ENCODE data around the gene C2orf68. TPM values are rescaled to one million over a fixed set of nuclear protein-coding genes. Genes with fewer than 3 reads are reported as not detected.
A peak's percentile ranks its signal among the peaks of the same experiment; 100 is the strongest.

The C2orf68 gene
- total and polyA plus RNA-seq, 2 of the 13 experiments (the other 11 are each of a cell fraction or from before 2014, with no cell fraction given) = 47.1 to 77.4 TPM

DNA sequence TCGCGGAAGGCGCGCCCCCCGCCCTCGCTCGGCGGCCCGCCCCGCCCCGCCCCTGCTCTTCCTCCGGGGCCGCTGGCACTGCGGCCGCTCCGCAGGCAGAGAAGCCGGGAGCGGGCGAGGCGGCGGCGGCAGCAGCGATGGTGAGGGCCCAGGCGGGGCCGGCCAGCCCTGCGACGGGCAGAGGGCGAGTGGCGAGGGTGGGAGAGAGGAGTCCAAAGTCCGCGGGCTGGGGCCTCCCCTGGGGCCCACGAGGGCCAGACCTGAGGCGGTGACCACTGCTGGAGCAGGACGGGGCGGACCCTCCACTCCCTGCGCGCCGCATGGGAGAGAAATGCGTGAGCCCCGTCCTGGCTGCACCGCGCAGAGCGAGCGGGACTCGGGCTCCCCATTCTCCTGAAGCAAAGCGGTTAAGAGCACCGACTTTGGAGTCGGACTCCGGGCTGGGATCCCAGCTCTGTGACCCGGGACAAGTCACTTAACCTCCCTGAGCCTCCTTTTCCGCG is 27.5 kb downstream of the C2orf68 start, which contains the start of gene VAMP5:
TSS of gene VAMP5 (plus strand) at position 78 of the 503 bp plus-strand sequence. CDS start at position 138, 60 bp downstream.
- H3K27me3 ChIP-seq (ENCODE audit: control insufficient read depth in 1 of 2, insufficient read depth in 2 of 2, low read length in 2 of 2) = no peaks in the 10 kb centered on the region
- DNase-seq (ENCODE audit: low spot score) (peak; percentile 79), ATAC-seq (peak; percentile 81), FAIRE-seq (no peak)
- in situ Hi-C loops (cut with HindIII; ENCODE audit: extremely low pct_ligation_motif_present, low pct_unique_long_range_greater_than_20kb) (no loop called here), intact Hi-C loops (cut with micrococcal nuclease; ENCODE audit: unreplicated experiment) (loop anchor here (2.0 kb wide), 2 partner anchors 26 to 32 kb away; partner anchors contain the start of gene USP39)
- POLR2A ChIA-PET = interaction anchor here (0.8 to 22.7 kb wide), 14 partner anchors 15 to 259 kb away, joined by 3 to 795 read pairs (median 4); partner anchors contain the start of genes C2orf68, GGCX, MAT2A and RNF181
- H3K4me2 ChIP-seq (ENCODE audit: low read depth, low read length) = peak within 1 kb of the TSS; percentile 100
- peak within 1 kb of the TSS; percentile 96 for H3K9ac ChIP-seq (ENCODE audit: insufficient read depth, low read depth, low read length)
- no peaks in the 10 kb centered on the region for H3K9me3 ChIP-seq (ENCODE audit: low read length)
- H3K27ac ChIP-seq (ENCODE audit: extremely low read length, insufficient read depth, low read length) = peak within 1 kb of the TSS; percentile 99
- CTCF ChIA-PET (ENCODE audit: low intra/inter-chr PET ratio, low total read pairs) = no interaction called here
- no peaks in the 10 kb centered on the region for H4K20me1 ChIP-seq (ENCODE audit: insufficient read depth, low read length)
- peaks cover 0 to 7% of the 10 kb centered on the region in 2 experiments; a peak in 4 of 5 replicates for H3K36me3 ChIP-seq (replicated peaks in 1 of 2; ENCODE audit: control insufficient read depth in 1 of 2, insufficient read depth in 2 of 2, low read length in 2 of 2)
- H3K4me3 ChIP-seq (replicated peaks in 1 of 3; ENCODE audit: insufficient read depth in 1 of 3, low read depth in 2 of 3, low read length in 3 of 3) = peak within 1 kb of the TSS; percentile 64 to 83 (median 65)
- peaks cover 1% of the 10 kb centered on the region for H3K79me2 ChIP-seq (ENCODE audit: insufficient read depth, low read length)
- BruUV-seq (replicated peaks) = no TSS peak
- H3K4me1 ChIP-seq (ENCODE audit: insufficient read depth, low read length) = peaks cover 80% of the 10 kb centered on the region
- H2AFZ ChIP-seq (ENCODE audit: low read length) = no peak within 1 kb of the TSS
- 0% methylated on average over 20 of the region's 52 CpGs for WGBS (ENCODE audit: low lambda C conversion rate)
- TF ChIP-seq SP2 (CRISPR knock-in tag; IDR thresholded peaks at IDR 0.05) = no peak
- TF ChIP-seq, protein P1, sequence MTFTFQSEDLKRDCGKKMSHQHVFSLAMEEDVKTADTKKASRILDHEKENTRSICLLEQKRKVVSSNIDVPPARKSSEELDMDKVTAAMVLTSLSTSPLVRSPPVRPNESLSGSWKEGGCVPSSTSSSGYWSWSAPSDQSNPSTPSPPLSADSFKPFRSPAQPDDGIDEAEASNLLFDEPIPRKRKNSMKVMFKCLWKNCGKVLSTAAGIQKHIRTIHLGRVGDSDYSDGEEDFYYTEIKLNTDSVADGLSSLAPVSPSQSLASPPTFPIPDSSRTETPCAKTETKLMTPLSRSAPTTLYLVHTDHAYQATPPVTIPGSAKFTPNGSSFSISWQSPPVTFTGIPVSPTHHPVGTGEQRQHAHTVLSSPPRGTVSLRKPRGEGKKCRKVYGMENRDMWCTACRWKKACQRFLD (CRISPR knock-in tag; IDR thresholded peaks at IDR 0.05; ENCODE audit: borderline replicate concordance) = 0 out of 2 replicates have a peak, but pooled peaks have one; percentile 80
- TF ChIP-seq ZNF3 (CRISPR knock-in tag; IDR thresholded peaks at IDR 0.05) = no peak; the same call in 1 of the 2 replicates
- TF ChIP-seq, protein P2, sequence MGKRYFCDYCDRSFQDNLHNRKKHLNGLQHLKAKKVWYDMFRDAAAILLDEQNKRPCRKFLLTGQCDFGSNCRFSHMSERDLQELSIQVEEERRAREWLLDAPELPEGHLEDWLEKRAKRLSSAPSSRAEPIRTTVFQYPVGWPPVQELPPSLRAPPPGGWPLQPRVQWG (CRISPR knock-in tag; IDR thresholded peaks at IDR 0.05; ENCODE audit: borderline replicate concordance, low read depth) = no peak
- peak; percentile 34; the same call in 1 of the 2 replicates for TF ChIP-seq ZNF468 (CRISPR knock-in tag; IDR thresholded peaks at IDR 0.05)
- TF ChIP-seq, protein P3, sequence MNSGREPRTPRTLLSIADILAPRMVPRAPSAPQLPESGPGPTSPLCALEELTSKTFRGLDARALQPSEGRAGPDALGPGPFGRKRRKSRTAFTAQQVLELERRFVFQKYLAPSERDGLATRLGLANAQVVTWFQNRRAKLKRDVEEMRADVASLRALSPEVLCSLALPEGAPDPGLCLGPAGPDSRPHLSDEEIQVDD (CRISPR knock-in tag; IDR thresholded peaks at IDR 0.05; ENCODE audit: borderline replicate concordance) = peak; percentile 77; the same call in 1 of the 2 replicates
- no peak; the same call in 1 of the 2 replicates for TF ChIP-seq NFIC (IDR thresholded peaks at IDR 0.05; ENCODE audit: low read length)
- TF ChIP-seq, protein P4, sequence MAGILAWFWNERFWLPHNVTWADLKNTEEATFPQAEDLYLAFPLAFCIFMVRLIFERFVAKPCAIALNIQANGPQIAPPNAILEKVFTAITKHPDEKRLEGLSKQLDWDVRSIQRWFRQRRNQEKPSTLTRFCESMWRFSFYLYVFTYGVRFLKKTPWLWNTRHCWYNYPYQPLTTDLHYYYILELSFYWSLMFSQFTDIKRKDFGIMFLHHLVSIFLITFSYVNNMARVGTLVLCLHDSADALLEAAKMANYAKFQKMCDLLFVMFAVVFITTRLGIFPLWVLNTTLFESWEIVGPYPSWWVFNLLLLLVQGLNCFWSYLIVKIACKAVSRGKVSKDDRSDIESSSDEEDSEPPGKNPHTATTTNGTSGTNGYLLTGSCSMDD (CRISPR knock-in tag; IDR thresholded peaks at IDR 0.05) = no peak
- no peak; the same call in 1 of the 2 replicates for TF ChIP-seq SNAPC2 (CRISPR knock-in tag; IDR thresholded peaks at IDR 0.05)
- no peak for TF ChIP-seq FLYWCH1 (CRISPR knock-in tag; IDR thresholded peaks at IDR 0.05)
- peak; percentile 86 for TF ChIP-seq ARID2 (CRISPR knock-in tag; IDR thresholded peaks at IDR 0.05; ENCODE audit: borderline replicate concordance)
- peak; percentile 85 for TF ChIP-seq NKX3-1 (CRISPR knock-in tag; IDR thresholded peaks at IDR 0.05)
- TF ChIP-seq, protein P5, sequence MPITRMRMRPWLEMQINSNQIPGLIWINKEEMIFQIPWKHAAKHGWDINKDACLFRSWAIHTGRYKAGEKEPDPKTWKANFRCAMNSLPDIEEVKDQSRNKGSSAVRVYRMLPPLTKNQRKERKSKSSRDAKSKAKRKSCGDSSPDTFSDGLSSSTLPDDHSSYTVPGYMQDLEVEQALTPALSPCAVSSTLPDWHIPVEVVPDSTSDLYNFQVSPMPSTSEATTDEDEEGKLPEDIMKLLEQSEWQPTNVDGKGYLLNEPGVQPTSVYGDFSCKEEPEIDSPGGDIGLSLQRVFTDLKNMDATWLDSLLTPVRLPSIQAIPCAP (CRISPR knock-in tag; IDR thresholded peaks at IDR 0.05; ENCODE audit: low read depth) = no peak
- no peak for TF ChIP-seq ZNF350 (CRISPR knock-in tag; IDR thresholded peaks at IDR 0.05; ENCODE audit: borderline replicate concordance, low read depth)
- TF ChIP-seq ZNF335 (CRISPR knock-in tag; IDR thresholded peaks at IDR 0.05) = no peak
- no peak; the same call in 1 of the 2 replicates for TF ChIP-seq JDP2 (CRISPR knock-in tag; IDR thresholded peaks at IDR 0.05; ENCODE audit: borderline replicate concordance)
- no peak for TF ChIP-seq SCMH1 (CRISPR knock-in tag; IDR thresholded peaks at IDR 0.05; ENCODE audit: borderline replicate concordance)
- TF ChIP-seq MTF1 (CRISPR knock-in tag; IDR thresholded peaks at IDR 0.05) = 0 out of 2 replicates have a peak, but pooled peaks have one; percentile 77
